Sigmoid colon (tissue), 4 donors: ENCODE data around the gene IKZF2.

Experiments used
- CTCF ChIP-seq, 4 experiments: fragments of 450-650 bp in 3 of 4; fragments of 200-600 bp in 1 of 4; IDR thresholded peaks; one replicate each; pipeline ENCODE4 v1.5.1; 2016 to 2019; ENCODE audit warnings: antibody characterized with exemption in 4 of 4, mild to moderate bottlenecking in 3 of 4, moderate library complexity in 2 of 4
- EP300 ChIP-seq, 4 donors: sonication (generic); formaldehyde crosslinking; IDR thresholded peaks; one replicate each; pipeline ENCODE4 v1.6.1; 2017; ENCODE audit warnings: antibody characterized with exemption in 4 of 4
- POLR2A ChIP-seq, 2 donors: fragments of 450-650 bp; IDR thresholded peaks; one replicate each; pipeline ENCODE4 v1.6.1; 2016; ENCODE audit warnings: antibody characterized with exemption in 2 of 2, mild to moderate bottlenecking in 2 of 2, moderate library complexity in 2 of 2

- TF ChIP-seq CTCF (IDR thresholded peaks at IDR 0.05): no peak
- no peak for TF ChIP-seq POLR2A (IDR thresholded peaks at IDR 0.05)
- no peak for TF ChIP-seq EP300 (IDR thresholded peaks at IDR 0.05)
Measured at GRCh38 chr2:213086050-213086449, 65.4 kb downstream of the IKZF2 start.
